HG03558 (cell line): ENCODE results near the gene SKP2.
"Not testable (repeated sequence)": the region's sequence is repeated elsewhere in the genome, so short reads cannot be mapped to it uniquely, and the experiment has no call there.

ENCODE experiments used
- ATAC-seq: cut with Tn5 transposase; IDR thresholded peaks from one replicate; pipeline ENCODE4 v1.9.1; 2021; ENCODE audit warnings: moderate number of reproducible peaks; ENCODE audit not compliant: unreplicated experiment; ENCODE audit errors: extremely low read depth

Gene SKP2

DNA sequence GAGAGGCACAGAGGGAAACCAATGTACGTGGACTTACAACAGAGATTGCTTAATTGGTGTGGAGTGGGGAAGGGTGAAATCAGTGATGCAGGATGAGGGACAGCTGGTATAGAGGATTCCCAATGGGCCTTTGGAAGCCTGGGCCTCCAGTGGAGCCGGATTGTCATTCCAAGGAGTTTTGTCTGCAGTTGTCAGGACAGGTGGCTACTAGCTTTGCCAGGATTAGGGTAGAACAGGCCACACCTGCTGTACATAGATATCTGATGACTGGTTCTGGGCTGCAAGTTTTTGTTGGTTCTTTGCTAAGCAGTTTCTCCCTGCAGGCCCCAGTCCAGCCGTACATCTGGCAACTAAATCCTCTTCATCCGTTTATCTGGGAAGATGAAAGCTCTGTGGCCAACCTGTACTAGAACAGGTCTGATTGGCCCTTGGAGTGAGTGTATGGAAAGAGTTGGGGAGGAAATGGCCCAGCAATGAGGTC, 4.2 kb downstream of the SKP2 start:
- ATAC-seq: no peak

DNA sequence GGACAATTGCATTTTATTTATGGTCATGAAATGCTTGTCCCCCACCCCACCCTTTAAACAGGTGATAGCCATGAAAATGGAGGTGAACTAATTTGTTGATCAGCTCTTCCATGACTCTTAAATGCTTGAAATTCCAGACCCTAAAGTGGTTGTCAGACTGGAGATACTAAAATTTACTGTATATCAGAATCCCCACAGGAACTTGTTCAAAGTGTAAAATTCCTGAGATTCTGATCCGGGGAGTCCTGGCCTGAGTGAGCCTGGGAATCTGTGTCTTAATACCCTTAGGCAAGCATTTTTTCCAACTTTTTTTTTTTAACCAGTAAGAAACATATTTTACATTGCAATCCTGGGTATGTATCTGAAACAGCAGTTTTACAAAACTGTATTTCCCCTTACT, 4.7 kb downstream of the SKP2 start:
- ATAC-seq: no peak

- ATAC-seq: no peak
Observed at GRCh38 chr5:36158144-36158543, 6.2 kb downstream of the SKP2 start.

DNA sequence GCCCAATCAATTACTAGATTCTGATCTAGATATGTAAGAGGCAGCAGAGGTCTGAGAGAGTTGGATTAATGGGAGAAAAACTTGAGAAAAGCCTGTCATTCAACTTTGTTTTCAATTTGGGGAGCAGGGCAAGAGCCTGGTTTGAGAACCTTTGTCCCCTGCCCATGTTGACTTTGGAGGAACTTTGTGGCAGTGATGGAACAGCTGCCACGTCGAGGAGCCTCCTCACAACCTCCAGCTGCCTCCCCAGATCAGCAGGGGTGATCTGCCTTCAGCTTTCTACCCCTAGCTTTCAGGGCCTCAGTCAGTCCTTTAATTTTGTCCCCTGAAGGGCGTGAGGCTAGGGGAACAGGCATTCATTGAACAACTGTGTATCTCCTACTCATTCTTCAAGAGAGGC, 8.7 kb downstream of the SKP2 start:
- ATAC-seq: no peak

DNA sequence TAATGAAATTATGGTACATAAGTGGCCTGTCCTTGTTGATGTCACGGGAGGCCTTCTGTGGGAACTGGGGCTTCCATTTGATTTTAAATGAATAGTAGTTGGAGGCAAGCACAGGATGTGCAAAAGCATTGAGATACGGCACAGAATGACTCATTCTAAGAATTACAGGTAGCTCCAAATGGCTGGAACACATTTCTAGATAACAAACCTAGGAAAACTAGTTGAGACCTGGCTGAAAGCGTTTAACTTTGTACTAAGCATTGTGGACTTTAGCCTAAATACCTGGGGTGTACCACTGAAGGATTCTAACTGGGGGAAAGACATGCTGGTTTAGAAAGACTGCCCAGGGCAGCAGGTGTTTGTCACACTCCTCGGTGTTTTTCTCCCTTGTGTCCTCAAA, 9.4 kb downstream of the SKP2 start:
- ATAC-seq: no peak

DNA sequence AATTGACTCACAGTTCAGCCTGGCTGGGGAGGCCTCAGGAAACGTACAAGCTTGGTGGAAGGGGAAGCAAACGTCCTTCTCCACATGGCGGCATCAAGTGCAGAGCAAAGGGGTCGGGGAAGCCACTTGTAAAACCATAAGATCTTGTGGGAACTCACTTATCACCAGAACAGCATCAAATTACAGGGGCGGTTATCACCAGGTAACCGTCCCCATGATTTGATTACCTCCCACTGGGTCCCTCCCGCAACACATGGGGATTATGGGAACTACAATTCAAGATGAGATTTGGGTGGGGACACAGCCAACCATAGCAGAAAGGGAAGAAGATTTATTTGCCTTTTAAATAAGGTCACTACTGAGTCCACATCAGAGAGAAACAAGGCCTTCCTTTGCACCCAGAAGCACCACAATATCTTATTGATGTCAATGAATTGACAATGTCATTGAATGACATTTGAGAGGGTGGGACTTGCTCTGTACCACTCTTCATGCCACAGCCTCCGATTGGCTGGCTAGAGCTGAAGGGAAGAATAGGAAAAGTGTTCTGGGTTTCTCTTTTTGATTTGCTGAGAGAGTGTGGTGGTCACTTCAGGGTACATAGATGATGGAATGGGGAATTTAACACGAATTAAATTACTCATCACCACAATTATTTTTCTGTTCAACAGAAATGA, 11.0 kb downstream of the SKP2 start:
- no peak for ATAC-seq

DNA sequence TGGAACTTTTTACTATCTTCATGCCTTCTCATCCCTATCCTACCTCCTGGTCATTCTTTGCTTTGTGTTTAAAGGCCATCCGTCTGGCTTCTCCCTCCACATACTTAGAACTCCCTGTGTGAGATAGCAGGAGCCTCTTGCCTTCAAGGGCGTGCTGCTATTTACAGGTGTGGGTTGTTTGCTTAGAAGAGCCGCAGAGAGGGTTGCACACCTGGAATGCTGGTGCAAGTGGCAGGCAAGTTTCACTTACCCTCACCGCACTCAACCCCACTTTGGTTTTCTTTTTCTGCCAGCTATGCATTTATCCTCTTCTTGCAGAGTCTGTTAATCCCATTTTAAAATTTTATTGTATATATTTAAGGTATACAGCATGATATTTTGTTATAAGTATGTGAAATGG, 12.6 kb downstream of the SKP2 start:
- no peak for ATAC-seq

GRCh38 chr5:36168737-36169136, 16.8 kb downstream of the SKP2 start:
- no peak for ATAC-seq

GRCh38 chr5:36170832-36171424, 19.0 kb downstream of the SKP2 start:
- no peak for ATAC-seq

DNA sequence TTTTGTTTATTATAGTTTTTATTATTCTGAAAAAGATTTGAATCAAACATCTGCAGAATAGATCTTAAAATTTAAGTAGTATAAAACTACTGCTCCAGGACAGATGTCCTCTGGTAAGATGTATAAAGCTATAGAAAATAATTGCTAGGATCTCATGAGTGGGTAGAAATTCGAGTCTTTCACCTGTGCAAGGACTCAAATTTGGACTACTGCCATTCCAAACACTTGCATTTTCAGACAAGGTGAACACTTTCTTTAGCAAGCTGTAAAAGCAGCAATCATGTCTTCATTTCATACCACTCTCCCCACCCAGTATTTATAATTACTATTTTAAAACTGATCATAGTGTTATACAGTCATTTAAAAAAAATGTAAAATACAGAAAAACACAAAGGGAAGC, 20.7 kb downstream of the SKP2 start:
- no peak for ATAC-seq

- ATAC-seq: no peak
Observed at GRCh38 chr5:36173426-36173825, 21.5 kb downstream of the SKP2 start.

DNA sequence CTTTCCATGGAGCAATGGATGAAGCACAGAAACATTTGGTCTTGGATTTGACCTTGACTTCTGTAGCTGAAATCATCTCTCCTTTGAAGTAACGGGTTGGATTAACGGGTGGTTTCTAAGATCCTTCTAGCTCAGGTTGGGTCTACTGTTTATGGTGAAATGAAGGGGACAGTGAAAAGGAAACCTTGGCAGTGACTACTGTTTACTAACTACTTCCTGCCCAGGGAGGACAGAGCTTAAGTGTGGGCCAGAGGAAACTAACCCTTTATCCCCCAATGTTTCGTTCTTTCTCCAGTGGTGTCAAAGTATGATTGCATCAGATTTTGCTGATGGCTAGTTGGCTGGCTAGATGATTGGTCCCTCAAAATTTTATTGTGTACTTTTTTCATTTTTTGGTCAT, 22.2 kb downstream of the SKP2 start:
- ATAC-seq: no peak

DNA sequence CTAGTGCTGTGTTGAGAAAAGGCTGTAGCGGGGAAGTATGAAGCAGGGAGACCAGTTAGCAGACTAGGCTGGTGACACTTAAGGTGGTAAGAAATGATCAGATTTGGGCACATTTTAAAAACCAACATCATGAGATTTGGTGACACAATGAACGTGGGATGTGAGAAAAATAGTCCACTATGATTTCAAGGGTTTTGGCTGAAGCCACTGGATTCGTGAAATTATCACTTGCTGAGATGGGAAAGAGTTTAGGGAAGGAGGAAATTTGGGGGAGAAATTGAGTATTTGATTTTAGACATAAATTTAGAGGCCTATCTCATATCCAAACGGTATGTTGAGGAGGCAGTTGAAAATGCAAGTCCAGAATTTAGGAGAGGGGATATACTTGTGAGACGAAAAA, 23.1 kb downstream of the SKP2 start:
- ATAC-seq: no peak

GRCh38 chr5:36177154-36177553, 25.2 kb downstream of the SKP2 start:
- peak; percentile 97 for ATAC-seq

DNA sequence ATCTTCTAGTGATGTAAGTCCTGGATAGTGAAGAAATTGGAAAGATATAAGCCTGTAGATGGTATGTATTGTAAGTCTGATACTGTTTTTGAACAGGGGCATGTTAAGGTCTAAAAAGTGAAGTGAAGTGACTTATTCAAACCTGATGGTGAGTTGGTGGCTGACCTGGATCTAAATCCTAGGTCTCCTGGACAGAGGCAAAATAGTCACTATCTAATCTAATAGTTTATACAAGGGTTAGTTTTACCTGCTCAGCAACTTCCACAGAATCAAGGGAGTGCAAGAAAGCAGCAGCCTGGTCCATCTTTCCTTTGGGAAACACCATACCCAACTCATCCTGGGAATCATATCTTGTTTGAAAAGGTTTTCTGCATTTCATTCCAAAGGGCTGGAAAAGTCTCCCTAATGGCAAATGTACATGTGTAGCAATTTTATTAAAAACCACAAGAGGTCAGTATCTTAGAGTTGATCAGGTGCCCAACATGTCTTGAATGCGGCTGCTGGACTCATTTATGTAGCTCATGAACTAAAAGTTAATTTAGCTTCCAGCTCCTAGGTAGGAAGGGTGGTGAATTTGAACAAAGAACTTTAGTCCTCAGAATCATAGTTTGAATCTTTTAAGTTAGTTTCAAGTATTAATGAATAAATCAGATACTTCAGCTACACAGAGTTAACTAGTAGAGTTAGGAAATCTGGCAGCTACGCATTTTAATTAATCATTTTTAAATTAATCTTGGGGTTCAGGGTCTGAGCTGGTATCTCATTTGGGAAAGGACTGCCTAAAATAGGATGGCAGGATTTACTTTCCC, 26.0 kb downstream of the SKP2 start:
- no peak for ATAC-seq

GRCh38 chr5:36178524-36178890, 26.6 kb downstream of the SKP2 start:
- ATAC-seq: no peak

DNA sequence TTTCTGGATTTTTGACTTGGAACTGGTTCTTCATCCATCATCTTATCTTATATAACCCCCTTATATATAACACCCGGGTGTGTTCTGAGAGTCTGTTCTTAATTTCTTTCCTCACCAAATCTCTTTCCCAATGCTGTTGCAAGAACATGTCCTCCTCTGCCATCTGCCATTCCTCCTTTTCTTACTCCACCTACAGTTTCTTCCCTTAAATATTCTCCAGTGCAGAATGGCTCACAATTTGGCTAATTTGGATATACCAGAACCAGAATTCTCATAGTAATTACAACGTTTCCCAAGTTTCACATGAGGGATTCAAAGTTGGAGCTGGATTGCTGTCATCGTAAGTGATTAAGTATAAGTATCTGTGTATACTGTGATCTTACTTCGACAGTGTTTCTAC, 28.0 kb downstream of the SKP2 start:
- no peak for ATAC-seq

DNA sequence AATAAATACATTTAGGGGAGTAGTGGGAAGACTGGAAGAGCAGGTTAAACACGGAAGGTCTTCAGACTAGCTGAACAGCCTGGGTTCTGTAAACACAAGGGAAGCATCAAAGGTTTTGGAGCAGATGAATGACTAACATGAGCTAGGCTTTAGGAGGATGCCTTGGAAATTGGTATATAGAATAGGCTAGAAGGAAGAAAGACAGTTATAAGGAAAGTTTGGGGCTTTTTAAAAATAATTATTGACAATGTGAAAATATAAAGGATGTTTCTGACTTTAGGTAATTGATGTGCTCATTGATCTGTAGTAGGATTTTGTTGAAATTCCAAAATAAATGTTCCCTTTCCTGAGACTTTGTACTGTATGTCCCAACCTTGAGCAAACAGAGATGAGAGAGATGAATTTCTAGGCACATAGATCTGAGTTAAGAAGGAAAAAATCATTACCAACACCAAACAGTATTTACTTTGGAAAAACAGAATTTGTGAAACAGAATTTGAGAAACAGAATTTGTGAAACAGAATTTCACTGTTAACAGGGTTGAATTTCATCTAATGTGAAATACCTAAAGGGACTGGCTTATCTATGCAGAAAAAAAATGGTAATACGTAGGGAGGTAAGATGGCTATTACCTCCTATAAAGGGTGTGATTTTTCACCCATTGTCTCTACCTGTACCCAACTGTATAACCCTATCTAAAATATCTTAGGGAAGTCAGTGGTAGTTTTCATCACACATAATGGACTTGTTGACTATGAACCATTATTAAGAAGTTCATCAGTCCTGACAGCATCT, 28.8 kb downstream of the SKP2 start:
- ATAC-seq: no peak

GRCh38 chr5:36181774-36182173, 29.9 kb downstream of the SKP2 start:
- ATAC-seq: no peak

GRCh38 chr5:36184408-36184807, 32.5 kb downstream of the SKP2 start:
- ATAC-seq: not testable (repeated sequence)

- no peak for ATAC-seq
Observed at GRCh38 chr5:36193746-36194145, 41.8 kb downstream of the SKP2 start.
